ENCODE results near the gene RNF208. TPM values are rescaled to one million over a fixed set of nuclear protein-coding genes. Genes with fewer than 3 reads are reported as not detected.

Gene RNF208
- total and polyA plus RNA-seq, 7 donors = 4.8 to 12.8 (median 6.4) TPM

- WGBS, 3 donors = 88 to 95% (median 91%) methylated on average over 28 to 29 of the region's 29 CpGs
- no peaks in the 10 kb centered on the region for H3K9me3 ChIP-seq
- no peak overlapping the region for H3K4me3 ChIP-seq
- intact Hi-C loops (cut with DNase I) = no loop called here
- peak in 1 of 2 donors; percentile 12 for DNase-seq
- no peak overlapping the region for H3K27ac ChIP-seq
- no peaks in the 10 kb centered on the region for H3K27me3 ChIP-seq (ENCODE audit: insufficient read depth in 3 of 3, low read length in 2 of 3)
- peaks cover 24% of the 10 kb centered on the region for H3K4me1 ChIP-seq
- ATAC-seq = no peak
- peaks cover 4 to 55% of the 10 kb centered on the region in 2 donors for H3K36me3 ChIP-seq (ENCODE audit: insufficient read depth in 1 of 2, low read depth in 1 of 2)
- no peak for TF ChIP-seq CTCF (IDR thresholded peaks at IDR 0.05)
Observed at GRCh38 chr9:137265496-137266161, 43.6 kb upstream of the RNF208 start.

- no peaks in the 10 kb centered on the region for H3K9me3 ChIP-seq
- 90 to 94% (median 92%) methylated on average over 22 of the region's 22 CpGs for WGBS, 3 donors
Observed at GRCh38 chr9:137264067-137264466, 42.0 kb upstream of the RNF208 start.

GRCh38 chr9:137263506-137263905 lies 41.5 kb upstream of the RNF208 start:
- WGBS, 3 donors = 66 to 85% (median 76%) methylated on average over 9 to 10 of the region's 10 CpGs
- ATAC-seq (no peak), DNase-seq (peak in 1 of 2 donors; percentile 12)
- H3K27me3 ChIP-seq (ENCODE audit: insufficient read depth in 3 of 3, low read length in 2 of 3) = no peaks in the 10 kb centered on the region
- H3K36me3 ChIP-seq (ENCODE audit: insufficient read depth in 1 of 2, low read depth in 1 of 2) = peaks cover 4 to 56% of the 10 kb centered on the region in 2 donors
- no peak overlapping the region for H3K27ac ChIP-seq
- intact Hi-C loops (cut with DNase I) = no loop called here
- H3K4me3 ChIP-seq = no peak overlapping the region
- H3K4me1 ChIP-seq = peaks cover 11% of the 10 kb centered on the region
- no peak for TF ChIP-seq CTCF (IDR thresholded peaks at IDR 0.05)
- no peaks in the 10 kb centered on the region for H3K9me3 ChIP-seq

More at GRCh38 chr9:137264067-137264466, 42.0 kb upstream of the RNF208 start:
- Histone ChIP-seq H3K27me3 (ENCODE audit: insufficient read depth in 3 of 3, low read length in 2 of 3) (no peaks in the 10 kb centered on the region), H3K36me3 (ENCODE audit: insufficient read depth in 1 of 2, low read depth in 1 of 2) (peaks cover 4 to 50% of the 10 kb centered on the region in 2 donors), H3K27ac (no peak overlapping the region), H3K4me3 (no peak overlapping the region), H3K4me1 (peaks cover 15% of the 10 kb centered on the region)
- intact Hi-C loops (cut with DNase I) = no loop called here
- TF ChIP-seq CTCF (IDR thresholded peaks at IDR 0.05) = no peak
- ATAC-seq (no peak), DNase-seq (peak in 1 of 2 donors; percentile 13)

DNA sequence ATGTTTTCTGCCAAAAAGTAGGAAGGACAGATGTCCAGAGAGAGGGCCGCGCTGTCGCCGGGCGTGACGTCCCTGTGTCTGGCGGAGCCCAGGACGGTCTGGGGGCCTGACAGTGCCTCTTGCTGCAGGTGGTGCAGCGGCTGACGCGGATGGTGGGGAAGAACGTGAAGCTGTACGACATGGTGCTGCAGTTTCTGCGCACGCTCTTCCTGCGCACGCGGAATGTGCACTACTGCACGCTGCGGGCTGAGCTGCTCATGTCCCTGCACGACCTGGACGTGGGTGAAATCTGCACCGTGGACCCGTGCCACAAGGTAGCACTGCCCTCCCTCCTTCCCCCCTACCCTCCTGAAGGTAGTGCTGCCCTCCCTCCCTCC lies 40.9 kb upstream of the RNF208 start:
- Histone ChIP-seq H3K27ac (no peak overlapping the region), H3K36me3 (ENCODE audit: insufficient read depth in 1 of 2, low read depth in 1 of 2) (peaks cover 4 to 62% of the 10 kb centered on the region in 2 donors), H3K4me3 (no peak overlapping the region), H3K27me3 (ENCODE audit: insufficient read depth in 3 of 3, low read length in 2 of 3) (no peaks in the 10 kb centered on the region), H3K4me1 (peaks cover 9% of the 10 kb centered on the region), H3K9me3 (no peaks in the 10 kb centered on the region)
- intact Hi-C loops (cut with DNase I) = no loop called here
- 81 to 90% (median 87%) methylated on average over 24 of the region's 24 CpGs for WGBS, 3 donors
- DNase-seq (peak in 1 of 2 donors; percentile 15), ATAC-seq (peak; percentile 20 to 35 (median 28))
- no peak for TF ChIP-seq CTCF (IDR thresholded peaks at IDR 0.05)
